DND-41 (cell line): ENCODE data around the gene WLS.

Experiments
- ATAC-seq: fragments of 200-7000 bp; cut with Tn5 transposase; 3 replicates; pipeline ENCODE4 v1.9.1; 2021; ENCODE audit warnings: low read depth; ENCODE audit not compliant: insufficient read depth
- DNase-seq: peaks from one replicate; pipeline ENCODE4 v3.0.0-alpha.2; 2020
- H2AFZ ChIP-seq: 2 replicates; pipeline ENCODE4 v1.6.0; 2012; ENCODE audit warnings: low read depth, low read length
- H3K27ac ChIP-seq: 2 replicates; pipeline ENCODE4 v1.5.1; 2012; ENCODE audit warnings: low read length, inconsistent platforms
- H3K27me3 ChIP-seq: fragments of 200-600 bp; sonication (generic); 2 replicates; pipeline ENCODE4 v1.6.0; 2012; ENCODE audit warnings: low read length, mild to moderate bottlenecking, inconsistent platforms; ENCODE audit not compliant: insufficient read depth, poor library complexity
- H3K36me3 ChIP-seq: 2 replicates; pipeline ENCODE4 v1.5.1; 2012; ENCODE audit warnings: low read length, inconsistent platforms; ENCODE audit not compliant: insufficient read depth
- H3K4me1 ChIP-seq: 2 replicates; pipeline ENCODE4 v1.5.1; 2012; ENCODE audit warnings: mild to moderate bottlenecking, low read length; ENCODE audit not compliant: insufficient read depth
- H3K4me2 ChIP-seq: 2 replicates; pipeline ENCODE4 v1.6.0; 2012; ENCODE audit warnings: mild to moderate bottlenecking, moderate library complexity, low read length, inconsistent platforms; ENCODE audit not compliant: insufficient read depth
- H3K4me3 ChIP-seq, 2 experiments: fragments of 200-600 bp in 1 of 2; shearing (Covaris generic) in 1 of 2; 2 replicates each; pipeline ENCODE4 v1.5.1; 2012 to 2016; ENCODE audit warnings: inconsistent platforms in 2 of 2, low read length in 2 of 2, mild to moderate bottlenecking in 2 of 2, low read depth in 1 of 2, moderate library complexity in 1 of 2
- H3K79me2 ChIP-seq: 2 replicates; pipeline ENCODE4 v1.6.0; 2012; ENCODE audit warnings: low read length, inconsistent platforms; ENCODE audit not compliant: insufficient read depth
- H3K9ac ChIP-seq: 2 replicates; pipeline ENCODE4 v1.6.0; 2012; ENCODE audit warnings: low read depth, mild to moderate bottlenecking, inconsistent platforms, low read length, moderate library complexity
- H3K9me3 ChIP-seq: 2 replicates; pipeline ENCODE4 v1.5.1; 2012; ENCODE audit warnings: low read length, moderate library complexity, mild to moderate bottlenecking, inconsistent platforms; ENCODE audit not compliant: insufficient read depth, severe bottlenecking
- H4K20me1 ChIP-seq: 2 replicates; pipeline ENCODE4 v1.6.0; 2012; ENCODE audit warnings: low read length; ENCODE audit not compliant: insufficient read depth
- CTCF ChIP-seq: IDR thresholded peaks from 2 replicates; pipeline ENCODE4 v1.5.1; 2012; ENCODE audit warnings: borderline replicate concordance, low read length, moderate library complexity, mild to moderate bottlenecking; ENCODE audit not compliant: poor library complexity, severe bottlenecking; ENCODE audit errors: extremely low read depth
- EZH2 ChIP-seq: IDR thresholded peaks from 3 replicates; pipeline ENCODE4 v1.6.1; 2012; ENCODE audit warnings: borderline replicate concordance, low read depth, mild to moderate bottlenecking, moderate library complexity, low read length, inconsistent platforms; ENCODE audit not compliant: severe bottlenecking

WLS gene

GRCh38 chr1:68183895-68184294, 48.4 kb downstream of the WLS start:
- Histone ChIP-seq H3K79me2 (no peaks in the 10 kb centered on the region), H2AFZ (no peak overlapping the region), H3K9ac (no peak overlapping the region), H3K9me3 (no peaks in the 10 kb centered on the region), H3K27me3 (no peaks in the 10 kb centered on the region), H3K4me2 (no peak overlapping the region), H3K27ac (no peak overlapping the region), H3K4me1 (no peaks in the 10 kb centered on the region), H3K36me3 (no peaks in the 10 kb centered on the region), H4K20me1 (no peaks in the 10 kb centered on the region), H3K4me3 (no peak overlapping the region)
- no peak for ATAC-seq
- TF ChIP-seq CTCF (no peak), EZH2 (no peak)
- DNase-seq = no peak

GRCh38 chr1:68181165-68181556, 51.2 kb downstream of the WLS start:
- Histone ChIP-seq H3K27ac (no peak overlapping the region), H3K36me3 (no peaks in the 10 kb centered on the region), H3K4me1 (no peaks in the 10 kb centered on the region), H3K9ac (no peak overlapping the region), H2AFZ (no peak overlapping the region), H3K4me3 (no peak overlapping the region), H3K4me2 (no peak overlapping the region), H3K79me2 (no peaks in the 10 kb centered on the region), H3K9me3 (no peaks in the 10 kb centered on the region), H3K27me3 (no peaks in the 10 kb centered on the region), H4K20me1 (no peaks in the 10 kb centered on the region)
- no peak for DNase-seq
- TF ChIP-seq CTCF = no peak
- no peak for TF ChIP-seq EZH2
- ATAC-seq = no peak

GRCh38 chr1:68180441-68181164, 51.7 kb downstream of the WLS start:
- H3K36me3 ChIP-seq = no peaks in the 10 kb centered on the region
- no peak for TF ChIP-seq EZH2
- no peak for TF ChIP-seq CTCF
- H3K79me2 ChIP-seq = no peaks in the 10 kb centered on the region
- H3K27me3 ChIP-seq = no peaks in the 10 kb centered on the region
- ATAC-seq (no peak), DNase-seq (no peak)
- H2AFZ ChIP-seq = no peak overlapping the region
- H3K4me1 ChIP-seq = no peaks in the 10 kb centered on the region
- H3K9me3 ChIP-seq = no peaks in the 10 kb centered on the region
- H3K4me2 ChIP-seq = no peak overlapping the region
- no peak overlapping the region for H3K9ac ChIP-seq
- H3K4me3 ChIP-seq = no peak overlapping the region
- H3K27ac ChIP-seq = no peak overlapping the region
- H4K20me1 ChIP-seq = no peaks in the 10 kb centered on the region
